ENCODE results near the gene SLC7A7.
"Not testable (repeated sequence)": the region's sequence is repeated elsewhere in the genome, so short reads cannot be mapped to it uniquely, and the experiment has no call there.

SLC7A7 gene

DNA sequence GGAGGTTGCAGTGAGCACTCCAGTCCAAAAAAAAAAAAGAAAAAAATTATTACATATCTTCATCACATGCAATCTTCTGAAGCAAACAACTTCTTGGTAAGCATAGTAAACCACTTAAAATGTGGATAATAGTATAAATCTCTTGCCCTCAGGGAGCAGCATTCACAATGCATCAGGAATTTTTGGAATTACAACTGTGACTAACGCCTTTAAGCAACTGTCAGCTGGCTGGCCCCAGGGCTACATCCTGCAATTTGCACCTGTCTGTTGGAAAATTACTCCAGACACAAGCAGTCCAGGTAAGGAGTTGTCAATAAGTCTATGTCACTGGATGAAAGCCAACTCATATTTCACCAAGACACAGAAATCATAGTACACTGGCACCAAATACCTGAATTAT lies 5.5 kb upstream of the SLC7A7 start:
- DNase-seq: peak; percentile 41

DNA sequence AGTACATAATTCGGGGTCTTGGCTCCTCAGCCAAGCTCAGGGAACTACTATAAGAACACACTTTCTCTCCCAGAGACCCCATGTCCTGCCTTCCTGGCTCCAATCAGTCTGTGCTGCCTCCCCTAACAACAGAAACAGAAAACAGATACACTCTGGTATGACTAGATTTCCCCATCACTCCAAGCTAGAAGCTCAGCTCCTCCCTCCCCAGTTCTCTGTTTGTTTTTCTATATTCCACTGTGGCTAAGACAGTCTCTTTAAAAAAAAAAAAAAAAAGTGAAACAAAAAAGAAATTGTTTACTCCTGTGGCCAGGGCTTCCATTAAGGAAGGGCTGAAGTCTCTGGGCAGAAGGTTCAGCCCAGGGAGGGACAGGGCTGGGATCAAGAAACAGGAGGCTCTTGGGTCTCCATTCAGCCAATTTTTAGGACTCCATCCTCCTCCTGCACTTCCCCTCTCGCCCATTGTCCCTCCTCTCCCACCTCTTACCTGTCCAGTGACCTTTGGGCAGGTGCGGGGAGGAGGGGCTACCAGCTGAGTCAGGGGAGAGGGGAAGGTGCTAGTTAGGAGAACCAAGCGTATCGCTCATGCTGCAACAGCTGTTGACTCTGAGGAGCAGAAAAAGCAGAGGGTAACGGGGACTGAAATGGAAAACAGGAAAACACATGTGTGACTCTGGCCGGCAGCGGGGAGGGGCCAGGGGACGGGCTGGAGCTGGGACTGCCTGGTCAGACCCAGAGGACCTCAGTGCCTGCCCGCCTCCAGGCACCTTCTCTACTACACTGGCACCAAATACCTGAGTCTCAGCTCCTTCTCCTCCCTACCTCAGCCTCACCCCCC lies 4.1 kb upstream of the SLC7A7 start:
- peak; percentile 56 for DNase-seq

DNA sequence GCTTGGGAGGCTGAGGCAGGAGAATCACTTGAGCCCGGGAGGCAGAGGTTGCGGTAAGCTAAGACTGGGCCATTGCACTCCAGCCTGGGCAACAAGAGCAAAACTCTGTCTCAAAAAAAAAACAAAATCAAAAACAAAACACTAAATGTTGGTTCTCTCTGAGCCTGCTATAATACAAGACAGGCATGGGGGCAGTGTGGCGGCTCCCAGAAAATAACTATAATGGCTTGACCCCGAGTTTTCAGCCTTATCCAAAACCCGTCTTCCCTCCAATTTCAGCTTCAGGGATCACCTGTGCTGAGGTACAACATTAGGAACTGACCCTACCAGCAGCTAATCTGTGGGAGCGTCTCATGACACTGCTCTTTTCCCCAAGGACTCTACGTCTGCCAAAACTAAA lies 862 bp downstream of the SLC7A7 start:
- DNase-seq: no peak

GRCh38 chr14:22813145-22813544 lies 2.1 kb downstream of the SLC7A7 start:
- no peak for DNase-seq

DNA sequence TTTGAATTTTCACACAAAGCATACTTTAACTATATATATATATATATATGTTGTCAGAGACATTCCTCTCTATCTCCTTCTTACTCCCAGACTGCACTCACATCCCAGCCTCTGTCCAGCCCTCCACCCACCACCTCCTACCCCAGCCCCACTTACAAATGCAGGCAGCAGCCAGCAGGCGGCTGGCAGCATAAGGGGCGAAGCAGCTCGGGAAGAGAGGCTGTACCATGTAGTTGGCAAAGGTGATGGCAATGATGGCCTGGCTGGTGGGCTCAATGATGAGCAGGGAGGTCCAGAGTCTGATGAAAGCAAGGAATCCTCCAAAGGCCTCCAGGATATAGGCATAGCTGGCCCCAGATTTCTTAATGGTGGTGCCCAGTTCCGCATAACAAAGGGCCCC lies 2.5 kb downstream of the SLC7A7 start:
- DNase-seq: no peak

- peak; percentile 15 for DNase-seq
Measured at GRCh38 chr14:22811722-22812121, 3.5 kb downstream of the SLC7A7 start.

- DNase-seq: no peak
Measured at GRCh38 chr14:22808388-22809209, 6.6 kb downstream of the SLC7A7 start.

DNA sequence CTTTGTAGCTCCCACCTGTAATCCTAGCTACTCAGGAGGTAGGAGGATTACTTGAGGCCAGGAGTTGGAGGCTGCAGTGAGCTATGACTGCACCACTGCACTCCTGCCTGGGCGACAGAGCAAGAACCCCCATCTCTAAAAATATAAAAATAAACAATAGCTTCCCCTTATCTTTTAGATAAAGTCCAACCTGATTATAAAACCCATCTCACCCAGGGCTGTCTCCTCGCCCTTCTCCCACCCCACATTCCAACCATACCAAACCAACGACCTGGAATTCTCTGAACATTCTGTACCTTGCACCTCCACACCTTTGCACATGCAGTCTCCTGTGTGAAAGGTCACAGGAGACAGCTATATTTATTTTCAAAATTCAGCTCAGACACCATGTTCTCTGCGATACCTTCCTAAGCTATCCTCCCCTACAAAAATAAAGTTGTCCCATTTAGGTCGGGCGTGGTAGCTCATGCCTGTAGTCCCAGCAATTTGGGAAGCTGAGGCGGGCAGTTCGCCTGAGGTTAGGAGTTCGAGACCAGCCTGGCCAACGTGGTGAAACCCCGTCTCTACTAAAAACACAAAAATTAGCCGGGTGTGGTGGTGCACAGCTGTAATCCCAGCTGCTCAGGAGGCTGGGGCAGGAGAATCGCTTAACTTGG lies 7.7 kb downstream of the SLC7A7 start:
- DNase-seq: no peak

- DNase-seq: not testable (repeated sequence)
Measured at GRCh38 chr14:22805235-22805634, 10.0 kb downstream of the SLC7A7 start.

DNA sequence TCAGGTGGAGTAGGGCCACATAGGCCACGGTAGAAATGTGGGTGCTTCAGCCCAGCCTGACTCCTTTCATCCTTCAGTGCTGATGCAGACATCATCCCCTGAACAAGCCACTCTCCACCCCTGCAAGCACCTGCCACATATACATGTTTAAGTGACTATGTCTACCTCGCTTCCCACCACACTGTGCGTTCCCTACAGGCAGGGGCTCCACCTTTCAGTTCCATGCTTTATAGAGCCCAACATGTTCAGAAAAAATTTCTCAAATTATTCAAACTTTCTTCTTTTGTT lies 11.6 kb downstream of the SLC7A7 start:
- DNase-seq: no peak

GRCh38 chr14:22802860-22803686 lies 12.2 kb downstream of the SLC7A7 start:
- DNase-seq: no peak

DNA sequence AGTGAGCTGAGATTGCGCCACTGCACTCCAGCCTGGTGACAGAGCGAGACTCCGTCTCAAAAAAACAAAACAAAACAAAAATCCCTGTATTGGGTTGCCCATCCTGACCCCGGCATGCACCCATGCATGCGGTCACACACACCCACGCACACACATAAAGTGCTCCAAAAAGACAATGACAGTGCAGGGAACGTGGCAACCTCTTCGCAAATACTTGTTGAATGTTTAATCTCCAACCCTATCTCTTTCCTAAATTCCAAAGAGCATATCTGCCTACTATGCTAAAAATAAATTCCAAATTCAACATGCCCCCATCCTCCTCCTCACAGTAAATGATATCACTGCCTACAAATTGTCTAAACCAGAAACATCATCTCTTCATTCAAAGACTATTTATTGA lies 13.5 kb downstream of the SLC7A7 start:
- no peak for DNase-seq

- DNase-seq: no peak
Measured at GRCh38 chr14:22800346-22800745, 14.9 kb downstream of the SLC7A7 start.

- DNase-seq: no peak
Measured at GRCh38 chr14:22798528-22798927, 16.7 kb downstream of the SLC7A7 start.

- no peak for DNase-seq
Measured at GRCh38 chr14:22797017-22797917, 18.0 kb downstream of the SLC7A7 start.

DNA sequence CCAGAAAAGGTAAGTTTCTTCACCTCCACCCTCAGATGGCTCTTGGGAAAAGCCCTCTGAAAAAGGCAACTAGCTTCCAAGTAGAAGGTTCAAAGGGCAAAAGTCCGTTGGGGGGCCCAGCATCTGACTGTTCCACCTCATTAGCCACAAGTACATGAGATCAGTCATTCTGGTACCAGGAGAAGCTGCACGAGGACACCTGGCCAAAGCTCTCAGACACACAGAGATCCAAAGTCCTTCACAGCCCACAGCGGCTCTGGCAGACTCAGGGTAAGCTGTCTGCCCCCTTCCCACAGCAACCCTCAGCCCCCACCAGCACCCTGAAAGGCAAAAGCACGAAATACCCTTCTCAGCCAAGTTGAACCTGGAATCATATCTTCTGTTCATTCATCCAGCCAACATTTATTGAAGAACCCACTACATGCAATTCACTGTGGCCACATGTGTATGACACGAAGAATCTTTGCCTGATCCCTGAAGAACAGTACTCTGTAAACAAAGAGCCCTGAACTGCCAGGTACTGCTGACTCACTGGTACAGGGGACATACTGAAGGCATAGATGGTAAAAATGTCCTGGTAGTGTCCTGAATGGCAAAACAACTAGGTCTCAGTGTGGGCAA lies 19.0 kb downstream of the SLC7A7 start:
- no peak for DNase-seq

GRCh38 chr14:22794551-22794951 lies 20.7 kb downstream of the SLC7A7 start:
- DNase-seq: no peak

DNA sequence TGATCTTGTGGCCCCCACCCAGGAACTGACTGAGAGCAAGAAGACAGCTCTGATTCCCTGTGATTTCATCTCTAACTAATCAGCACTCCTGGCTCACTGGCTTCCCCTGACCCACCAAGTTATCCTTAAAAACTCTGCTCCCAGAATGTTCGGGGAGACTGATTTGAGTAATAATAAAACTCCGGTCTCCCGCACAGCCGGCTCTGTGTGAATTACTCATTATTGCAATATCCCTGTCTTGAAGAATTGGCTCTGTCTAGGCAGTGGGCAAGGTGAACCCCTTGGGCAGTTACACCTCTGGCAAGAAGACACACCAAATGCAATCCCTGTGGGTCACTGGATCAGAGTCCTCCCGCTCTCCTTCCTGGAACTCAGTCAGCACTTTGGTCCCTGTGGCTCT lies 21.3 kb downstream of the SLC7A7 start:
- no peak for DNase-seq

- not testable (repeated sequence) for DNase-seq
Measured at GRCh38 chr14:22793550-22793949, 21.7 kb downstream of the SLC7A7 start.

GRCh38 chr14:22792158-22792557 lies 23.1 kb downstream of the SLC7A7 start:
- no peak for DNase-seq

DNA sequence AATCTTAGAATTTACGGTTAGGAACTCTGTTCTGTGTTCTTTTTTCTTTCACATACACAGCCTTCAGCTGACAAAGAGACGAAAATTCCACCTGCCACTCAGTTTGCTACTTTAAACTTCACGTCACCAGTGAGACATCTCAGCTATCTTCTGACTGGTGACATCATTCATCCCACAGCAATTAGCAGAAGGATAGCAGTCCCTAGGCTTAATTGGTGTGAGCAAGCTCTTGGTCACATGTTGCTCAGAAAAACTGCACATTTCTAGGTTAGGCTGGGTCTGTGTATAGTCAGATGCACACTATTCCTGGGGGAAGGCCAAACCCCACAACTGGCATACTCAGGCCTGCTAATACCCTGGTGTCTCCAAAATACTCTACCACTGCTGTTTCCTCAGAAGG lies 23.9 kb downstream of the SLC7A7 start:
- DNase-seq: peak; percentile 53

All from fibroblast of skin of back (primary cell).